Vagina (tissue), 2 donors: Measurements from ENCODE around the gene DSCAML1. TPM values are rescaled to one million over a fixed set of nuclear protein-coding genes. Genes with fewer than 3 reads are reported as not detected.

Experiments
- DNase-seq, 2 donors: peaks; one replicate each; pipeline ENCODE4 v3.0.0-alpha.2; 2017; ENCODE audit errors: extremely low spot score in 2 of 2
- H3K27ac ChIP-seq: fragments of 200-600 bp; sonication (generic); one replicate; pipeline ENCODE4 v1.5.1; 2019
- H3K27me3 ChIP-seq: fragments of 200-600 bp; sonication (generic); one replicate; pipeline ENCODE4 v1.5.1; 2019
- H3K36me3 ChIP-seq, 2 donors: fragments of 200-600 bp; sonication (generic); one replicate each; pipeline ENCODE4 v1.5.1; 2017 to 2019
- H3K4me1 ChIP-seq: fragments of 200-600 bp; sonication (generic); one replicate; pipeline ENCODE4 v1.5.1; 2019
- H3K4me3 ChIP-seq, 2 donors: fragments of 200-600 bp; sonication (generic); 1 replicate in 1 of 2; 2 replicates in 1 of 2; pipeline ENCODE4 v1.5.1; 2016 to 2019
- H3K9me3 ChIP-seq: fragments of 200-600 bp; sonication (generic); one replicate; pipeline ENCODE4 v1.5.1; 2019
- CTCF ChIP-seq, 3 experiments: fragments of 450-650 bp in 2 of 3; fragments of 200-600 bp in 1 of 3; sonication (generic) in 1 of 3; IDR thresholded peaks; one replicate each; pipeline ENCODE4 v1.5.1; 2017 to 2019; ENCODE audit warnings: antibody characterized with exemption in 3 of 3, mild to moderate bottlenecking in 2 of 3, moderate library complexity in 2 of 3
- POLR2A ChIP-seq, 2 donors: fragments of 450-650 bp; IDR thresholded peaks; one replicate each; pipeline ENCODE4 v1.6.1; 2017; ENCODE audit warnings: antibody characterized with exemption in 2 of 2, mild to moderate bottlenecking in 2 of 2, moderate library complexity in 2 of 2
- POLR2AphosphoS5 ChIP-seq, 2 donors: sonication (generic); formaldehyde crosslinking; IDR thresholded peaks; one replicate each; pipeline ENCODE4 v1.9.0; 2017; ENCODE audit warnings: antibody characterized with exemption in 2 of 2, mild to moderate bottlenecking in 2 of 2, low read depth in 1 of 2; ENCODE audit not compliant: insufficient read depth in 1 of 2
- intact Hi-C: fragments of 100-400 bp; cut with DNase I; formaldehyde crosslinking; loops from one replicate; pipeline ENCODE4 v1.15.1; 2023
- total RNA-seq: library from RNA; depleted of rRNA; stranded (reverse); fragments of >200 nt; gene quantifications from one replicate; pipeline ENCODE4 v1.2.3, GENCODE V29; 2016

The DSCAML1 gene
- total RNA-seq, 1 donor from 2014 or later: 0.25 TPM

- H3K36me3 ChIP-seq: no peaks in the 10 kb centered on the region
- DNase-seq: no peak
- no peaks in the 10 kb centered on the region for H3K27me3 ChIP-seq
- H3K4me3 ChIP-seq: no peak overlapping the region
- no peak overlapping the region for H3K27ac ChIP-seq
- no peaks in the 10 kb centered on the region for H3K9me3 ChIP-seq
- H3K4me1 ChIP-seq: peaks cover 31% of the 10 kb centered on the region
- TF ChIP-seq POLR2A (IDR thresholded peaks at IDR 0.05) (no peak), CTCF (IDR thresholded peaks at IDR 0.05) (peak in 2 of 3 experiments; percentile 23 to 31), POLR2AphosphoS5 (IDR thresholded peaks at IDR 0.05; ENCODE audit: insufficient read depth in 1 of 2, low read depth in 1 of 2) (no peak)
- intact Hi-C loops: no loop called here
Observed at GRCh38 chr11:117822074-117823033, 25.3 kb upstream of the DSCAML1 start.

GRCh38 chr11:117821431-117821830 lies 24.4 kb upstream of the DSCAML1 start:
- Histone ChIP-seq H3K36me3 (no peaks in the 10 kb centered on the region), H3K27me3 (no peaks in the 10 kb centered on the region), H3K9me3 (no peaks in the 10 kb centered on the region), H3K4me3 (no peak overlapping the region), H3K27ac (no peak overlapping the region), H3K4me1 (peaks cover 36% of the 10 kb centered on the region)
- no peak for DNase-seq
- intact Hi-C loops: no loop called here
- no peak for TF ChIP-seq POLR2A (IDR thresholded peaks at IDR 0.05)
- TF ChIP-seq POLR2AphosphoS5 (IDR thresholded peaks at IDR 0.05; ENCODE audit: insufficient read depth in 1 of 2, low read depth in 1 of 2): no peak
- no peak for TF ChIP-seq CTCF (IDR thresholded peaks at IDR 0.05)

- intact Hi-C loops: no loop called here
- Histone ChIP-seq H3K9me3 (no peaks in the 10 kb centered on the region), H3K27me3 (no peaks in the 10 kb centered on the region), H3K4me1 (peaks cover 43% of the 10 kb centered on the region), H3K27ac (no peak overlapping the region), H3K36me3 (no peaks in the 10 kb centered on the region), H3K4me3 (no peak overlapping the region)
- TF ChIP-seq POLR2A (IDR thresholded peaks at IDR 0.05): no peak
- TF ChIP-seq CTCF (IDR thresholded peaks at IDR 0.05): no peak
- TF ChIP-seq POLR2AphosphoS5 (IDR thresholded peaks at IDR 0.05; ENCODE audit: insufficient read depth in 1 of 2, low read depth in 1 of 2): no peak
- DNase-seq: no peak
Observed at GRCh38 chr11:117820516-117820915, 23.5 kb upstream of the DSCAML1 start.

GRCh38 chr11:117820071-117820470 lies 23.1 kb upstream of the DSCAML1 start:
- Histone ChIP-seq H3K4me3 (no peak overlapping the region), H3K36me3 (no peaks in the 10 kb centered on the region), H3K4me1 (peaks cover 43% of the 10 kb centered on the region), H3K9me3 (no peaks in the 10 kb centered on the region), H3K27ac (no peak overlapping the region), H3K27me3 (no peaks in the 10 kb centered on the region)
- intact Hi-C loops: no loop called here
- TF ChIP-seq CTCF (IDR thresholded peaks at IDR 0.05) (no peak), POLR2AphosphoS5 (IDR thresholded peaks at IDR 0.05; ENCODE audit: insufficient read depth in 1 of 2, low read depth in 1 of 2) (no peak), POLR2A (IDR thresholded peaks at IDR 0.05) (no peak)
- no peak for DNase-seq
